ENCODE results near the gene MAGEF1. TPM values are rescaled to one million over a fixed set of nuclear protein-coding genes. Genes with fewer than 3 reads are reported as not detected.

MAGEF1 gene
- total and polyA plus RNA-seq, 2 donors (not counting 3 experiments of a cell fraction or from before 2014, with no cell fraction given), result 7.0 to 14.2 TPM

DNA sequence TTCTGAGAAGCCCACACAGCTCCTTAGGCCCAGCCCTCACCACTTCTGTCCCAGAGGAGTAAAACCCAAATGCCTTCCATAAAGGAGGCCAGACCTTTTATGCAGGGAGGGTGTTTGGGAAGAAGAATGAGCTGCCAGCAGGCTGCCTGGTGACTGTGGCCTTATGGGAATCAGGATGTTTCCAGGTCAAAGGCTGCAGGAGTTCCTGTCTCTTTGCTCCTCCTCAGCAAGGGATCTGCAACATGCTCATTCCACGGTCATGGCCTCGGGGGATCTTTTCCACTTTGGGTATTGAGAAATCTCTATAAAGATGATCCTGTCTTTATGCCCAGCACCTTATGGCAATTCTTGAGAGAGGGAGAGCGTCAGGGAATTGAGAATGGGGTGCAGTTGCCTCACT is 25.2 kb upstream of the MAGEF1 start:
- dilution Hi-C loops (cut with MboI; ENCODE audit: extremely low pct_ligation_motif_present, low sequenced_read_pairs), result no loop called here

More for the DNA sequence above, 25.2 kb upstream of the MAGEF1 start:
- intact Hi-C loops (cut with micrococcal nuclease), result no loop called here
- CTCF ChIA-PET, result interaction anchor here (2.6 to 4.1 kb wide), 2 partner anchors 11 to 176 kb away, joined by 11 to 30 read pairs; partner anchors contain the start of gene EPHB3
- H3K9me1 ChIP-seq (replicated peaks; ENCODE audit: control insufficient read depth, extremely low read depth, insufficient read depth, low read length), result no peaks in the 10 kb centered on the region
- POLR2A ChIA-PET, result no interaction called here
- H3K4me3 ChIP-seq (replicated peaks in 1 of 3; ENCODE audit: insufficient read depth in 1 of 3, low read depth in 1 of 3, low read length in 3 of 3), result no peak overlapping the region
- no peaks in the 10 kb centered on the region for H4K20me1 ChIP-seq (replicated peaks; ENCODE audit: control insufficient read depth, extremely low read depth, insufficient read depth, low read length)
- BruUV-seq (replicated peaks), result no TSS peak
- H3K9me3 ChIP-seq (replicated peaks; ENCODE audit: control insufficient read depth, insufficient read depth, low read length), result no peaks in the 10 kb centered on the region
- DNase-seq (ENCODE audit: low read depth, low spot score), result no peak
- no peak overlapping the region for H3K9ac ChIP-seq (replicated peaks; ENCODE audit: extremely low read depth, insufficient read depth, low read length)
- no peaks in the 10 kb centered on the region for H3K79me2 ChIP-seq (ENCODE audit: control insufficient read depth, insufficient read depth, low read length)
- FAIRE-seq, result no peak
- H3K27me3 ChIP-seq (ENCODE audit: control insufficient read depth in 2 of 2, insufficient read depth in 2 of 2, low read length in 2 of 2), result peaks cover 0 to 4% of the 10 kb centered on the region in 2 experiments
- H3K4me1 ChIP-seq (ENCODE audit: control insufficient read depth, extremely low read depth, insufficient read depth, low read length), result peaks cover 12% of the 10 kb centered on the region
- H2AFZ ChIP-seq (ENCODE audit: low read depth, low read length), result no peak overlapping the region
- H3K36me3 ChIP-seq (ENCODE audit: control insufficient read depth in 2 of 2, extremely low read depth in 1 of 2, insufficient read depth in 2 of 2, low read length in 2 of 2), result no peaks in the 10 kb centered on the region
- no peak overlapping the region for H3K27ac ChIP-seq (ENCODE audit: insufficient read depth, low read depth, low read length)
- no peak for TF ChIP-seq CTCF (IDR thresholded peaks at IDR 0.05; ENCODE audit: extremely low read depth in 1 of 2, insufficient read depth in 1 of 2, low read depth in 1 of 2, low read length in 2 of 2)
- no peak for TF ChIP-seq JUN (IDR thresholded peaks at IDR 0.05; ENCODE audit: borderline replicate concordance, insufficient read depth, insufficient read length, low read depth)
- TF ChIP-seq MYC (IDR thresholded peaks at IDR 0.05; ENCODE audit: low read depth, low read length), result no peak
- no peak for TF ChIP-seq POLR2AphosphoS5 (IDR thresholded peaks at IDR 0.05; ENCODE audit: insufficient read depth, low read depth, low read length)
- TF ChIP-seq GATA2 (IDR thresholded peaks at IDR 0.05; ENCODE audit: insufficient read depth, insufficient read length, low read depth, low read length), result no peak
- TF ChIP-seq MAX (IDR thresholded peaks at IDR 0.05; ENCODE audit: insufficient read depth, insufficient read length), result no peak
- TF ChIP-seq FOS (IDR thresholded peaks at IDR 0.05; ENCODE audit: borderline replicate concordance, insufficient read depth, low read length), result no peak
- TF ChIP-seq EZH2 (IDR thresholded peaks at IDR 0.05; ENCODE audit: borderline replicate concordance, low read depth, low read length, severe bottlenecking), result no peak
- TF ChIP-seq POLR2A (IDR thresholded peaks at IDR 0.05; ENCODE audit: low read depth, low read length), result no peak
- no peak overlapping the region for H3K4me2 ChIP-seq (ENCODE audit: insufficient read depth, low read length)

Data from endothelial cell of umbilical vein (primary cell).